Ishikawa (cell line): ENCODE data around the gene RARB.

Experiments used
- CEBPB ChIP-seq: IDR thresholded peaks from 2 replicates; pipeline ENCODE4 v1.6.1; 2012
- CREB1 ChIP-seq: IDR thresholded peaks from 2 replicates; pipeline ENCODE4 v1.6.1; 2012; ENCODE audit warnings: low read depth
- EGR1 ChIP-seq: IDR thresholded peaks from 2 replicates; pipeline ENCODE4 v1.6.1; 2012
- EP300 ChIP-seq: IDR thresholded peaks from 2 replicates; pipeline ENCODE4 v1.6.1; 2012; ENCODE audit warnings: borderline replicate concordance
- FOXM1 ChIP-seq: IDR thresholded peaks from 2 replicates; pipeline ENCODE4 v1.6.1; 2012; ENCODE audit warnings: low read depth, borderline replicate concordance
- MAX ChIP-seq: IDR thresholded peaks from 2 replicates; pipeline ENCODE4 v1.6.1; 2012
- NFIC ChIP-seq: IDR thresholded peaks from 2 replicates; pipeline ENCODE4 v1.6.1; 2012
- RAD21 ChIP-seq: IDR thresholded peaks from 2 replicates; pipeline ENCODE4 v1.6.1; 2012; ENCODE audit warnings: low read depth
- REST ChIP-seq: IDR thresholded peaks from 2 replicates; pipeline ENCODE4 v1.6.1; 2012; ENCODE audit warnings: low read depth, mild to moderate bottlenecking
- TAF1 ChIP-seq: IDR thresholded peaks from 2 replicates; pipeline ENCODE4 v1.6.1; 2012; ENCODE audit warnings: low read depth, mild to moderate bottlenecking
- TCF12 ChIP-seq: IDR thresholded peaks from 2 replicates; pipeline ENCODE4 v1.6.1; 2012; ENCODE audit warnings: low read depth
- TEAD4 ChIP-seq: IDR thresholded peaks from 2 replicates; pipeline ENCODE4 v1.6.1; 2012
- YY1 ChIP-seq: IDR thresholded peaks from 2 replicates; pipeline ENCODE4 v1.6.1; 2012; ENCODE audit warnings: low read depth
- ZBTB7A ChIP-seq: IDR thresholded peaks from 2 replicates; pipeline ENCODE4 v1.6.1; 2012; ENCODE audit warnings: low read depth
- TF ChIP-seq, protein P1 (sequence below): IDR thresholded peaks from 2 replicates; pipeline ENCODE4 v1.6.1; 2012

RARB gene

DNA sequence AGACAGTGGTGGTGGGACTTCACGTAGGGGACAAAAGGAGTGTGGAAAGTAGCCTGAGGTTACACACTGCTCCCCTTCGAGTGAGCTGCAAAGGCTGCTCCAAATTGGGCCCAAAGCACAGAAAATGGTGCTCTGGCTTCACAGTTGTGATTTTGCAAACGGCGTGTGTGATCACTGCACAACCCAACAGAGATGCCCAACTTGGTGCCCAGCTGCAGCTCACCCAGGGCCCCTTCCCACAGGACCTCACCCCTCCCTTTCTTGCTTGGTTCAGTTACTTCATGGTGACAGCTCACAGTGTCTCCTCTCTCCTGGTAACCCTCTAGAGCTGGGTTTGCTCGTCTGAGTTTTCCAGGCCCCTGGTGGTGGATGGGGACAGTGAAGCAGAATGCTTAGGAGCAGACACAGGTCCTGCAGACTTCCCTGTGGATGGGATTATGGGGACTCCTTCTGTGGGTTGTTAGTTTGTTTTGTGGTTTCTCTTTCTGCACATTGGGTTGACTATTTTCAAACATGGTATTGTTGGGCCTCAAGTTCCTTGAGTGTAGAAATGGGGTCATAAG is 138.4 kb downstream of the RARB start:
- TF ChIP-seq ZBTB7A (no peak), CEBPB (no peak), MAX (no peak), TCF12 (no peak), REST (no peak), TEAD4 (no peak), EGR1 (no peak), FOXM1 (no peak), TAF1 (no peak), CREB1 (no peak), EP300 (no peak), YY1 (no peak), RAD21 (no peak)
- TF ChIP-seq, protein P1, sequence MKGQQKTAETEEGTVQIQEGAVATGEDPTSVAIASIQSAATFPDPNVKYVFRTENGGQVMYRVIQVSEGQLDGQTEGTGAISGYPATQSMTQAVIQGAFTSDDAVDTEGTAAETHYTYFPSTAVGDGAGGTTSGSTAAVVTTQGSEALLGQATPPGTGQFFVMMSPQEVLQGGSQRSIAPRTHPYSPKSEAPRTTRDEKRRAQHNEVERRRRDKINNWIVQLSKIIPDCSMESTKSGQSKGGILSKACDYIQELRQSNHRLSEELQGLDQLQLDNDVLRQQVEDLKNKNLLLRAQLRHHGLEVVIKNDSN, result no peak

GRCh38 chr3:25567388-25567787 is 139.3 kb downstream of the RARB start:
- TF ChIP-seq EGR1, result no peak
- no peak for TF ChIP-seq MAX
- TF ChIP-seq TAF1, result no peak
- no peak for TF ChIP-seq REST
- no peak for TF ChIP-seq EP300
- TF ChIP-seq NFIC, result no peak
- no peak for TF ChIP-seq FOXM1
- no peak for TF ChIP-seq RAD21

GRCh38 chr3:25567806-25568524 is 139.9 kb downstream of the RARB start:
- TF ChIP-seq TCF12 (no peak), TEAD4 (no peak), CEBPB (no peak), EGR1 (no peak), EP300 (no peak), ZBTB7A (no peak), TAF1 (no peak), MAX (no peak), YY1 (no peak), NFIC (no peak), REST (no peak)
- TF ChIP-seq, protein P1, result no peak

DNA sequence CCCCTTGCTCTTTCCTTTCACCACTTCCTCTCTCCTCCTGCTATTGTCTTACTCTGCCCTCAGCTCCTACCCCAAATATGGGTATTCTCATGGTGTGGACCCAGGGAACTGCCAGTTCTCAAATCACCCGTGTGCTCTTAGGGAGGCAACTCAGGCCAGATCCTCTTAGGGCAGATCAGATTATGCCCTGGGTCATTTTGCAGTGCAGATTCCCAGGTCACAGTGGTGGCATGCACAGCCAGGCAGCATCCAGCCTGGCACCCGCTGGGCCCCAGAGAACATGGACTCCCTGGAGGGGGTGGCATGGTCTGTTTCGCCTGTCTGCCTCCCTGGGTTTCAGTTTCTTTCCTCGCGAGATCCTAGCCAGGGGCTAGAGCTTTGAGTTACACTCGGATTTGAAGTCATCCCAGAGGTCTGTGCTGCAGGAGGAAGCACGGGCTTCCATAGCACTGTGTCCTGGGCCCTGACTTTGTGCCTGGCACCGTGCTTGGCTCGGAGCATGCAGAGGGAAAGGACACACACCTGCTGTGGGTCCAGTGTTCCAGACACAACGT is 140.5 kb downstream of the RARB start:
- TF ChIP-seq YY1, result no peak
- no peak for TF ChIP-seq EP300
- no peak for TF ChIP-seq FOXM1
- TF ChIP-seq, protein P1, result no peak
- no peak for TF ChIP-seq TCF12
- no peak for TF ChIP-seq EGR1
- TF ChIP-seq CEBPB, result no peak
- TF ChIP-seq MAX, result no peak
- TF ChIP-seq ZBTB7A, result no peak
- TF ChIP-seq RAD21, result no peak
- no peak for TF ChIP-seq REST
- TF ChIP-seq CREB1, result no peak
- TF ChIP-seq NFIC, result no peak
- no peak for TF ChIP-seq TAF1
- TF ChIP-seq TEAD4, result no peak
